Skeletal muscle satellite cell (primary cell): ENCODE results near the gene KLHL1.

Source experiments
- H3K27me3 ChIP-seq: 2 replicates; pipeline ENCODE4 v1.7.0; 2013; ENCODE audit warnings: low read length; ENCODE audit not compliant: control insufficient read depth, insufficient read depth
- H3K36me3 ChIP-seq: 2 replicates; pipeline ENCODE4 v1.7.0; 2013; ENCODE audit warnings: mild to moderate bottlenecking, control low read depth, low read length; ENCODE audit not compliant: insufficient read depth
- H3K4me1 ChIP-seq: 2 replicates; pipeline ENCODE4 v1.7.0; 2013; ENCODE audit warnings: low read length; ENCODE audit not compliant: control insufficient read depth, insufficient read depth
- H3K4me2 ChIP-seq: 2 replicates; pipeline ENCODE4 v1.7.0; 2013; ENCODE audit warnings: mild to moderate bottlenecking, low read length
- H3K4me3 ChIP-seq: 2 replicates; pipeline ENCODE4 v1.7.0; 2013; ENCODE audit warnings: low read length
- H3K9ac ChIP-seq: 2 replicates; pipeline ENCODE4 v1.7.0; 2013; ENCODE audit warnings: mild to moderate bottlenecking, low read depth, low read length, moderate library complexity
- H3K9me3 ChIP-seq: replicated peaks from 2 replicates; pipeline ENCODE4 v1.7.0; 2013; ENCODE audit warnings: mild to moderate bottlenecking, control low read depth, low read length

The KLHL1 gene

DNA sequence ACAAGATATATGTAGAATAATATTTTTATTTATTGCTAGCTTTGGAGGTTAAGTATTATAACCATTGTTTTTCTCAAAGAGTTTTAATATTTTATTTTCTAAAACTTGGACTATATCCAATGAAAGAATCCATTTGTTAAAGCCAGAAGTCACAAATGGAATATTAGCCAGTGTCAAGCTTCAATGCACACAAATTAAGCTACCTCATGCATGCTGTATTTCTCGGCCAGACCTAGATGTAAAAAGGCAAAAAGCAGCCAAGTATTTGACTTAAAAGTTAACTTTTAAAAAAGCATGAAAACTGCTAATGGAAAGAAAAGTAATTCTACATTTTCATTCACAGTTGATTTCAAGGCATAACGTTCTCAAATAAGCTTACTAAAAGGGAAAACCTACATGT is 160.7 kb downstream of the KLHL1 start:
- no peaks in the 10 kb centered on the region for H3K27me3 ChIP-seq
- no peaks in the 10 kb centered on the region for H3K36me3 ChIP-seq
- no peaks in the 10 kb centered on the region for H3K4me1 ChIP-seq
- H3K4me2 ChIP-seq = no peak overlapping the region
- H3K4me3 ChIP-seq = no peak overlapping the region
- no peak overlapping the region for H3K9ac ChIP-seq
- H3K9me3 ChIP-seq = peaks cover 6% of the 10 kb centered on the region

DNA sequence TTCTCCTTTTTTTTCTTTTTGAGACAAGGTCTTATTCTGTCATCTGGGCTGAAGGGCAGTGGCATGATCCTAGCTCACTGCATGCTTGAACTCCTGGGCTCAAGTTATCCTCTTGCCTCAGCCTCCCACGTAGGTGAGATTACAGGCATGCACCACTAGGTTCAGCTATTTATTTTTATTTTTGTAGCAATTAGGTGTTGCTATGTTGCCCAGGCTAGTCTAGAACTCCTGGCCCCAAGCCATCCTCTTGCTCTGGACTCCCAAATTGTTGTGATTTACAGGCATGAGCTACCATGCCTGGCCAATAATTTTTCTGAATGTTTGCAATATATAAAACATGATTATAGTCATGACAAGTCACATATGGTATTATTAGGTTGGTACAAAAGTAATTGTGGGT is 161.7 kb downstream of the KLHL1 start:
- no peaks in the 10 kb centered on the region for H3K4me1 ChIP-seq
- H3K4me3 ChIP-seq = no peak overlapping the region
- H3K4me2 ChIP-seq = no peak overlapping the region
- no peaks in the 10 kb centered on the region for H3K36me3 ChIP-seq
- H3K9me3 ChIP-seq = no peaks in the 10 kb centered on the region
- no peaks in the 10 kb centered on the region for H3K27me3 ChIP-seq
- H3K9ac ChIP-seq = no peak overlapping the region

DNA sequence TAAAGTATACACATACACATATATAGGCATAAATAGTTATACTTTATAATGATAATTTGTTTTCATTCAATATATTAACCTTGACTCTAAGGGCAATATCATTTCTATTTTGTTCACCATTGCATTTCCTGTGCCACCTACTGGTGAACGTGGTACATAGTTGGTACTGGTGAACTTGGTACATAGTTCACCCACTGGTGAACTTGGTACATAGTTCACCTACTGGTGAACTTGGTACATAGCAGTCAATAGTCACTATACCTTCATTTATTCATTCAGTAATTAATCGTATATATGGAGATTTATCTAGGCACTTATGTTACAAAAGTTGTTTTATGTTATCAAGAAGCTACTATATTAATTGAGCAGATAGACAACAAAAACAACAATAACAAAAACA is 173.2 kb downstream of the KLHL1 start:
- Histone ChIP-seq H3K36me3 (no peaks in the 10 kb centered on the region), H3K4me2 (no peak overlapping the region), H3K4me3 (no peak overlapping the region), H3K27me3 (no peaks in the 10 kb centered on the region), H3K9ac (no peak overlapping the region), H3K4me1 (no peaks in the 10 kb centered on the region), H3K9me3 (no peaks in the 10 kb centered on the region)

DNA sequence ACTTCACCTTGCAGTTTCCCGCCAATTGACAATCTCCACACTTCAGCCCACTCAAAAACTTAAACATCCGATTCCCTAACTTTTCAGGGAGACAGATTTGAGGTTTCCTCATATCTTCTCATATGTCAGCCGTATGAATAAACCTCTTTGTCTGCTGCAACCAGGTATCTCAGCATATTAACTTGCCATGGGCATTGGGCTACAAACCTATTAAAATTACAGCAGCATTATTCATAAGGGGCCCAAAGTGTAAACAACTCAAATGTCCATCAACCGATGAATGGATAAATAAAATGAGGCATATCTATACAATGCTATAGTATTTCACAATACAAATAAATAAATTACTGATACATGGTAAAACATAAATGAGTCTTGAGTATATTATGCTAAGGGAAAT is 180.0 kb downstream of the KLHL1 start:
- Histone ChIP-seq H3K9me3 (peaks cover 3% of the 10 kb centered on the region), H3K27me3 (no peaks in the 10 kb centered on the region), H3K4me2 (no peak overlapping the region), H3K36me3 (no peaks in the 10 kb centered on the region), H3K9ac (no peak overlapping the region), H3K4me3 (no peak overlapping the region), H3K4me1 (no peaks in the 10 kb centered on the region)

DNA sequence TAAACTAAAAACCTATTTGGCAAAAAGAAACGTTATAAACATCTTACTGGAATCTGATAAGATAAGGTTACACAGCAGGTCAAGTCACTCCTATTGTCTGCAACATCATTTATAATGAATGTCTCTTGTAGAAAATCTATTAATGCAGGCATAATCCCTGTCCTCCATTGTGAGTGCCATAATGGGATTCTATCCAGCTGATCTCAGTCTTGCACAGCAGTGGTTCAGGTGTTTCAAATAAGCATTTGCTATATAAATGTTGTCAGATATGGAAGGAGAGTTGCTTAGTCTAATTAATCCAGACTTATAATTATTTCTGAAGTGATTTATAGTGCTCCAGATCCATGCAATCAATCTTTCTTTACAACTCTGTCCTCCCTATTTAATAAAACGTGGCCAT is 187.1 kb downstream of the KLHL1 start:
- Histone ChIP-seq H3K27me3 (no peaks in the 10 kb centered on the region), H3K4me2 (no peak overlapping the region), H3K9me3 (peaks cover 3% of the 10 kb centered on the region), H3K9ac (no peak overlapping the region), H3K4me1 (no peaks in the 10 kb centered on the region), H3K36me3 (no peaks in the 10 kb centered on the region), H3K4me3 (no peak overlapping the region)

DNA sequence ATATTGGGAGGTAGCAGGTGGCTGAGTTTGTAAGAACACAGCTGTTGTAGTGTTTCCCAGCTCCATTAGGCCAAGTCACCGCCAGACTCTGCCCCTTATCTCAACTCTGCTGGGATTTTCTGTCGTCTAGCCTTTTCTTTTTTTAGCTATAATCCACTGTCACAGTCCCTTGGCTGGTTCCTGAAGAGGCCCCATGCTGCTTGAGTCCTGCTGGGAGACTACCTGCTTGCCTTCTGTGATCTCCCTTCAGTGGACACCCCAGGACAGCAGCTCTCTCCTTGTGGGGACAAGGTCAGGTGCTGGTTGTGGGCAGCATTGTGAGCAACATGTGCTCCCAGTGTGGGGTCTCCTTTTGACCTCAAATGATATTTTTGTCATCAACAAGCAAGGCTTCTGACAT is 195.6 kb downstream of the KLHL1 start:
- Histone ChIP-seq H3K4me1 (no peaks in the 10 kb centered on the region), H3K9ac (no peak overlapping the region), H3K4me3 (no peak overlapping the region), H3K9me3 (peaks cover 5% of the 10 kb centered on the region), H3K36me3 (no peaks in the 10 kb centered on the region), H3K27me3 (no peaks in the 10 kb centered on the region), H3K4me2 (no peak overlapping the region)

DNA sequence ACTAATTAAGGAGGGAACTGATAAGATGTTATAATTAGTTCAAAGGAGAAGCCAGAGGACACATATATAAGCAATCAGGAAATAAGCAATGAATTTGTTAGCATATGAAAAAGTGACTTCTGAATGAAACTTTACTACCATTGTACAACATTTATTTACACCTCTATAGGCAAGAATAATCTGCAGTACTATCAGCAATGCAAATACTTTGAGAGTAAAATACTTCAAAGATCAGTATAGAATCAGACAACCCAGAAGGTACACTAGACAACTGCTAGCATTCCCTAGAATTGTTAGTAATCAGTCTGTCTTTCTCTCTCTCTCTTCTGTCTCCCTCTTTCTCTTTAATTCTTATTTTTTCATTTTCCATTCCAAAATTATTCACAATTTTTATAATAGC is 197.5 kb downstream of the KLHL1 start:
- Histone ChIP-seq H3K36me3 (no peaks in the 10 kb centered on the region), H3K4me1 (no peaks in the 10 kb centered on the region), H3K9ac (no peak overlapping the region), H3K4me2 (no peak overlapping the region), H3K27me3 (no peaks in the 10 kb centered on the region), H3K4me3 (no peak overlapping the region), H3K9me3 (peaks cover 5% of the 10 kb centered on the region)

DNA sequence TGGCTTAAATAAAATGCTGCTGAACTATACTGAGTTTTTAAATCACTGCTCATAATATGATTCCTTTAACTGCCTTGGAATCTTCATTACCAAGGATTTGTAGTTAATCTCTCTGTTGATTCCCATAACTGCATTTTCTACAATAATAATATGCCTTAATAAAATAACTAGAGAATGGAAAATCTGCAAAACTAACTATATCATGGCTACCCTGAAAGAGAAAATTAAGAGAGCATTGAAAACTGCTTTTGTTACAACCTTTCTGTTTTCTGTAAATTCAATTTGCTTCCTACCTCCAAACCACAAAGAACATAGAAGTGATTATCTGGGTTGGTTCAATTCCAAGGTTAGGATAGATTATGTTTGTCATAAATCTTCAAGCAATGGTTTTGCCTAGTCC is 203.5 kb downstream of the KLHL1 start:
- no peaks in the 10 kb centered on the region for H3K27me3 ChIP-seq
- H3K9me3 ChIP-seq = no peaks in the 10 kb centered on the region
- no peak overlapping the region for H3K9ac ChIP-seq
- no peaks in the 10 kb centered on the region for H3K4me1 ChIP-seq
- no peak overlapping the region for H3K4me3 ChIP-seq
- H3K36me3 ChIP-seq = no peaks in the 10 kb centered on the region
- H3K4me2 ChIP-seq = no peak overlapping the region

DNA sequence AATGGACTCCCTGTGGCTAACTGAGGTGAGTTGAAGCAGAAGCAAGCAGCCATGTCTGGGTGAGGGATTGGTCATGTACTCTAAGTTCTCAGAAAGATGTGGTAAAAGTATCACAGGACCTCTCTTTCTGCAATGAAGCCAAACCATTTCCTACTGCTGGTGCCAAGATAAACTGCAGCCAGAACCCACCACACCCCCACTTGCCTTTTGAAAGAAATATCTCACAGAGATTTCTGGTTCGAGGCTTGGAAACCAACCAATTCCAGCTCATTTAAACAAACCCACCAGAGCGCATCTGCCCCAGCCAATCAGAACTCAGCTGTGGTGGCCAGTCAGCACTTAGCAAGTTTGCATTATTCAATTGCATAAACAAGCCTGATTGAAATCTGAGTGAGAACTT is 205.2 kb downstream of the KLHL1 start:
- no peaks in the 10 kb centered on the region for H3K36me3 ChIP-seq
- H3K9ac ChIP-seq = no peak overlapping the region
- H3K9me3 ChIP-seq = peaks cover 2% of the 10 kb centered on the region
- H3K4me1 ChIP-seq = no peaks in the 10 kb centered on the region
- H3K4me2 ChIP-seq = no peak overlapping the region
- no peak overlapping the region for H3K4me3 ChIP-seq
- no peaks in the 10 kb centered on the region for H3K27me3 ChIP-seq

DNA sequence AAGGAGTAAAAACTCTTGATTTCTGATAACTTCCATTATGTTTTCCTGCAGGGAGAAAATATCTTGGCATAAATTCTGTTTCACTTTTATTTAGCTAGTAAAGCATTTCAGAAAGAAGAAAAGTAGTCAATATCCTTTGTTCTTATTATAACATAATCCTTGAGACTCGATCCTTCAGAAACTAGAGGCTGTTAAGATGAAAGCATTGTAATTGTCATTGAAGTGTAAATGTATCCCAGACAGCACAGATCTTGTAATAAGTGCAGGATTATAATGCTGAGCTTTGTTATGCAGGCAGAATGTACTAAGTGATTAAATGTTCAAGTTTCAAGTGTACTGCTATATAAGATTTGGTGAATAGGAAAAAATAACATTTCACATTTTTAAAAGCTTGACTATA is 225.8 kb downstream of the KLHL1 start:
- Histone ChIP-seq H3K9me3 (peaks cover 4% of the 10 kb centered on the region), H3K27me3 (no peaks in the 10 kb centered on the region), H3K4me2 (no peak overlapping the region), H3K4me1 (no peaks in the 10 kb centered on the region), H3K9ac (no peak overlapping the region), H3K36me3 (no peaks in the 10 kb centered on the region), H3K4me3 (no peak overlapping the region)

DNA sequence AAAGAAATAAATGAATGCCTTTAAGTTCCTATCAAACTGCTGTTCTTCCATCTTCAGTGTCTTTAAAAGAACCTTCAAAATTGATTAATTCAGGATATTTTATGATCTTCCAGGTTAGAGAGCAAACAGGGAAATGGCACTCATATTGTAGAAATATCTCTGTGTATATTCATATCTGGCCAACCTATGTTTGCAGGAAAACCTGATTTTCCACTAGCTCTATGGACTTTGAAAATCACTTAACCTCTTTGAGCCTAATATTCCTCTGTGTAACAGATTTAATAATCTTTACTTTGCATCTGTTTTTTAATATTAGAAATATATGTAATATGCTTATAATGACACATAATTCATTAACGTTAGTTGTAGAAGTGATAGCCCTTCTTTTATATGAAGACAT is 228.3 kb downstream of the KLHL1 start:
- Histone ChIP-seq H3K4me2 (no peak overlapping the region), H3K4me1 (no peaks in the 10 kb centered on the region), H3K27me3 (no peaks in the 10 kb centered on the region), H3K4me3 (no peak overlapping the region), H3K9me3 (peaks cover 3% of the 10 kb centered on the region), H3K36me3 (no peaks in the 10 kb centered on the region), H3K9ac (no peak overlapping the region)

DNA sequence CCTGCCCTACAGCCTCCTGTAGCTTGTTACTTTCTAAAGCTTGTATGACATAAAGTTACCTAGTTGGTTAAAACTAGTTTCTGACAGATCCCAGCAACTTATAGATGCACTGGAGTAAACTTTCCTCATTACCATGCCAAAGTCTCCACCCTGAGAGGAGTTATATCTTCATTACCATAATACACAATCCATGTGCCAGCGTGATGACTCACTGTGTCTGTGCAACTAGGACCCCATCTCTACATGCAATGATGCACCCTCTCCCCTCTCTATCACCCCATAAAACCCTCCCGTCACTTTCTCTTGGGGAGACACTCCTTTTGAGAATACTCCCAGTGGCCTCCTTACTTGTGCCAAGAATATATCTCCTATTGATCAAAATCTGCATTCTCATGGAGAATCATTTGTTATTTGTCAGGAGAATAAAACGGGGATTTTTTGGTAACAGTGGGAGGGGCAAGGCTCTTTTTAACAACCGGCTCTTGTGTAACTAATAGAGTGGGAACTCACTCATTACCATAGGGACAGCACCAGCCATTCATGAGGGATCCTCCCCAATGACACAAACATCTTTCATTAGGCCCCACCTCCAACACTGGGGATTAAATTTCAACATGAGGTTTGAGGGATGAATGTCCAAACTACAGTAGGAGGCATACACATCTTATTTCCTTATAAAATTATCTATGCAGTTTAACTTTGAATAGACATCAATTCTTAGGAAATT is 235.8 kb downstream of the KLHL1 start:
- Histone ChIP-seq H3K27me3 (no peaks in the 10 kb centered on the region), H3K36me3 (no peaks in the 10 kb centered on the region), H3K4me3 (no peak overlapping the region), H3K4me2 (no peak overlapping the region), H3K9ac (no peak overlapping the region), H3K9me3 (peaks cover 7% of the 10 kb centered on the region), H3K4me1 (no peaks in the 10 kb centered on the region)
